GM10266 (cell line): ENCODE results near the gene PCYT1B.

Experiments used
- DNase-seq: peaks from one replicate; pipeline ENCODE4 v3.0.0; 2012; ENCODE audit errors: extremely low spot score
- CTCF ChIP-seq: IDR thresholded peaks from 2 replicates; pipeline ENCODE4 v1.5.1; 2012; ENCODE audit warnings: mild to moderate bottlenecking, low read depth; ENCODE audit not compliant: control insufficient read depth, insufficient read depth; ENCODE audit errors: missing control alignments

Gene PCYT1B

GRCh38 chrX:24682739-24683432, 35.7 kb upstream of the PCYT1B start:
- no peak for TF ChIP-seq CTCF
- DNase-seq, result no peak

GRCh38 chrX:24676403-24677024, 29.4 kb upstream of the PCYT1B start:
- peak; percentile 42 for TF ChIP-seq CTCF
- no peak for DNase-seq

DNA sequence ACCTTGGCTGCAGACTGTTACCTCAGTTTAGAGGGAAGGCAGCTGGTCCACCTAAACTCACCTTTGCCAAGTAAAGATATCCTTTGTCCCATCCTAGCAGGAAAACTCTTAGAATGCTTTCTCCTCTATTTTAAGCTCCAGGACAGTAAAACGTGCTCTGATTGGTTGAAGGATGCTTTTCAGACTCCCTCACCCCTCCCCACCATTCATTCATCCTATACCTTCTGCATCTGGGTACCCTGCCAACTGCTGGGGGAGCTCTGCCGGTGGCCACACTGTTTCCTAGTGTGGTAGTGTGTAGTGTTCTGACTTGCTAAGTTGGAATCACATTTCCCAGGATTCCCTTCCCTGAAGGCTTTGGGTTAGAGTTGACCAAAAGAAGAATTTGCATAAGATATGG, 26.3 kb upstream of the PCYT1B start:
- no peak for DNase-seq
- no peak for TF ChIP-seq CTCF

- TF ChIP-seq CTCF, result no peak
- no peak for DNase-seq
Measured at GRCh38 chrX:24672701-24673190, 25.6 kb upstream of the PCYT1B start.

DNA sequence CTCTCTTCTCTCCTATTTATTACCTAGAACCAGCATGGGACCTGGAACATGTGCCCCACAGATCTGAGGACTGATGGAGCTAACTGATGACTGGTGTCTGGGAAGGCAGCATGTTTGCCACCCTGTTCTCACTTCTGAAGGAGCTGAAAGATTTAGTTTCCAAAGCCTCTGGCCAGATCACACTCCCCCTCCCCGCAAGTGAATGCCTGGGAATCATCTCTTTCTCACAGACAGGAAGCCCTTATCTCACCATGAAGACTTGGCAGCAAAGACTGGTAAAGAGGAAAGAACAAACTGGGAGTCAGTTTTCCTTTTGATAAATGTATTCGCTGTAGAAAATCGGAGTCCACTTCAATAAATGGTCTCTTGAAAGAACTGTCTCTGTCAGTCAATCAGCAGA, 21.0 kb upstream of the PCYT1B start:
- no peak for DNase-seq
- TF ChIP-seq CTCF, result no peak

DNA sequence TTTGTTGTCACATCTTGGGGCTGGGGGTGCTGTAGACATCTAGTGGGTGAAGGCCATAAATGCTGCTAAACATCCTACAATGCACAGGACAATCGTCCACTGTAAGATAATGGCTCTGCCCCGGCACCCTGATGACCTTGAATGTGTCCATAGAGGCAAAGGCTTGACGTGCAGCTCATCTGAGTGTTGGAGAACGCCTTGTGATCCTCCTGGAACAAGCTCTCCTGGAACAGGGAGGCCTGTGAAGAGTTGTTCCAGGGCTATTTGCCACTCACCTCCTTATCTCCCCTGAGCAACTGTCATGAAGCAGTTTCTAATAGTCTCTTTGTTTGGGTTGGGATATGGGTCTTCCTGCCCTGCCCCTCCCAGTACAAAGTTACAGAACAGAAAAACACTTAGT, 15.2 kb upstream of the PCYT1B start:
- TF ChIP-seq CTCF, result no peak

GRCh38 chrX:24661292-24661691, 14.1 kb upstream of the PCYT1B start:
- TF ChIP-seq CTCF, result no peak
- no peak for DNase-seq

More for the DNA sequence above, 15.2 kb upstream of the PCYT1B start:
- DNase-seq, result no peak
